ENCODE results near the gene ABCC1.
"Not testable (repeated sequence)": the region's sequence is repeated elsewhere in the genome, so short reads cannot be mapped to it uniquely, and the experiment has no call there.

Gene ABCC1

DNA sequence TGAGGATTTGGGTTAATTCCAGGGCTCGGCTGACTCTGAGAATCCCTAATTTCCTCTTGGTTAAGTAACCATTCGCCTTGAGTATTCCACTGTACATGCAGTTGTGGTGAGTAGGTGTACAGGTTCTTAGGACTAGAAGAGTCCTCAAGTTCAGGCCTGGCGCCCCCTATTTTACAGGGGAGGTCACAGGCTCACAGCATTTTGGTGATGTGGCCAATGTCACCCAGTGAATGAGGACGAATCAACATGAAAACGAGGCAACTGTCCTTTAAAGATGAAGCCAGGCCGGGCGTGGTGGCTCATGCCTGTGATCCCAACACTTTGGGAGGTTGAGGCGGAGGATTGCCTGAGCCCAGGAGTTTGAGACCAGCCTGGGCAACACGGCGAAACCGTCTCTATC, 218.5 kb downstream of the ABCC1 start:
- Mint-ChIP-seq H3K4me3 (no peak overlapping the region), H3K9me3 (peaks cover 0 to 5% of the 10 kb centered on the region in 2 donors), H3K27ac (no peak overlapping the region), H3K4me1 (no peaks in the 10 kb centered on the region), H3K27me3 (no peaks in the 10 kb centered on the region)
- ATAC-seq (no peak), DNase-seq (no peak)

GRCh38 chr16:16168431-16168830, 219.0 kb downstream of the ABCC1 start:
- Mint-ChIP-seq H3K27me3 (no peaks in the 10 kb centered on the region), H3K27ac (no peak overlapping the region), H3K9me3 (peaks cover 0 to 5% of the 10 kb centered on the region in 2 donors), H3K4me3 (no peak overlapping the region), H3K4me1 (no peaks in the 10 kb centered on the region)
- no peak for ATAC-seq
- DNase-seq, result no peak

- H3K27me3 Mint-ChIP-seq, result no peaks in the 10 kb centered on the region
- H3K4me1 Mint-ChIP-seq, result no peaks in the 10 kb centered on the region
- ATAC-seq (no peak), DNase-seq (no peak)
- H3K4me3 Mint-ChIP-seq, result no peak overlapping the region
- no peak overlapping the region for H3K27ac Mint-ChIP-seq
- H3K9me3 Mint-ChIP-seq, result peaks cover 0 to 5% of the 10 kb centered on the region in 2 donors
Measured at GRCh38 chr16:16169615-16170014, 220.2 kb downstream of the ABCC1 start.

- Mint-ChIP-seq H3K27ac (peak overlapping the region in 1 of 2 donors; percentile 1), H3K4me1 (no peaks in the 10 kb centered on the region), H3K9me3 (peaks cover 8 to 12% of the 10 kb centered on the region in 2 donors), H3K27me3 (no peaks in the 10 kb centered on the region), H3K4me3 (no peak overlapping the region)
- DNase-seq, result no peak
- ATAC-seq, result peak; percentile 68
Measured at GRCh38 chr16:16171332-16171919, 222.0 kb downstream of the ABCC1 start.

DNA sequence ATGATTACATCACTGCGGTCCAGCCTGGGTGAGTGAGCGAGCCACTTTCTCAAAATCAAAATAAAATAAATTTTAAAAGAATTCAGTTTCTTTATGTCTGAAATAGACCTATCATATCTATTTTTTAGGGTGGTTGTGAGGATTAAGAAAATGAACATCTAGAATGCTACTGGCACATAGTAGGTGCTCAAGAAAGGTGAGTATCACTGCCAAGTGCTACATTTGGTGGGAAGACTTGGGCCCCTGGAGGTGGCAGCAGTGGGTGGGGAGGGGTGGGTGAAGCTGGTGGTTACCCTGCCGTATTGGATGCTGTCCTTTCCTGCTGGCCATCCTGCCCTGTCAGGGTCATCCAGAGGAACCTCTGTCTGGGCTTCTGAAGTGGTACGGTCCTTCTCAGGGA, 223.6 kb downstream of the ABCC1 start:
- ATAC-seq, result no peak
- H3K27ac Mint-ChIP-seq, result peak overlapping the region in 1 of 2 donors; percentile 23

DNA sequence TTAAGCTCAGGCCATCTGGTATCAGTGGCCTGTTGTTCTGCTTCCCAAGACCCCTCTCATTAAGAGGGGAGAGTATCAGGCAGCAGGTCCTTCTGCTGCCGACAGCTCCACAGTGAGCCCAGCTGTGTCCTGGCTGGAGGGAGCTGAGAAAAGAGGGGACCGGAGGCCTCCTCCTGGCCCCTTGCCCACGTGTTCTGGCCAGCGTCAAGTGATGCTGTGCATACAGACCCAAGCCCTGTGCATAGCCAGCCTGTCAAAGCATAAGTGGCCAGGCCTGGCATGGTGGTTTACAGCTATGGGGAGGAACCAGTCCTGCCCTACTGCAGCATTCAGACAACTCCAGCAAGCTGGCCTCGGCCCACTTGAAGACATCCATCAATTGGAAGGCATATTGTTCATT, 225.9 kb downstream of the ABCC1 start:
- Mint-ChIP-seq H3K4me3 (no peak overlapping the region), H3K27me3 (no peaks in the 10 kb centered on the region), H3K4me1 (no peaks in the 10 kb centered on the region), H3K27ac (no peak overlapping the region), H3K9me3 (peaks cover 9 to 12% of the 10 kb centered on the region in 2 donors)
- DNase-seq (no peak), ATAC-seq (no peak)

More for the DNA sequence above, 223.6 kb downstream of the ABCC1 start:
- Mint-ChIP-seq H3K9me3 (peaks cover 9 to 12% of the 10 kb centered on the region in 2 donors), H3K27me3 (no peaks in the 10 kb centered on the region), H3K4me3 (no peak overlapping the region), H3K4me1 (no peaks in the 10 kb centered on the region)
- DNase-seq, result no peak

GRCh38 chr16:16176328-16176727, 226.9 kb downstream of the ABCC1 start:
- H3K27me3 Mint-ChIP-seq, result no peaks in the 10 kb centered on the region
- DNase-seq, result no peak
- H3K9me3 Mint-ChIP-seq, result peaks cover 9 to 11% of the 10 kb centered on the region in 2 donors
- H3K4me1 Mint-ChIP-seq, result no peaks in the 10 kb centered on the region
- ATAC-seq, result no peak
- H3K27ac Mint-ChIP-seq, result no peak overlapping the region
- no peak overlapping the region for H3K4me3 Mint-ChIP-seq

DNA sequence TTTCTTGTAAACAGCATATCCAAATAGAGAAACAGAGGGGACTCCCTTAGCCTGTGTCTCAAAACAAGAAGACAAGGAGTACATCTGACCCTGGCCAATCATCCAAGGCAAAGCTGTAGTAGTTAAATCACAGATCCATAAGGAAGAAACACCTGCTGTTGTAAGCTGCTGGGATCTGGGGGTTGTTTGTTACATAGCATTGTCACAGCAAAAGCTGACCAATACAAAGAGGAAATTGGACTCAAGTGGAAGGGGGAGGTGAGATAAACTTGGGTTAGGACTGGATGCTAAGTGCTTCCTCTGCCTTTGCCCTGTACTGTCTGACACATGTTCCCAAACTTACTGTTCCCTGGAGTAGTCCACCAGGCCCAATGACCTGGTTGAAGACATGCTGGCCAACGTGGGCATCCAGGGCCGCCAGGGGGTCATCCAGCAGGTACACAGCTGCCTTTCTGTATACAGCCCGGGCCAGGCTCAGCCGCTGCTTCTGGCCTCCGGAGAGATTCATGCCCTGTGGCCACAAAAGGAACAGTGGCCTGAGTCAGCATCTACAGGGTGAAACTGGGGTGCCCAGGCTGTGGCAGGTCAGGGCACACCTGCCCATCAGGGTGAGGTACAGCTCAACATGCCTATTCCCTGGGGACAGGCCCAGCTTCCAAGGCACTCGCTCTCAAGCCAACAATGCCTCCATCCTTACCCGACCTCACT, 229.2 kb downstream of the ABCC1 start:
- Mint-ChIP-seq H3K4me3 (no peak overlapping the region), H3K27ac (no peak overlapping the region), H3K4me1 (no peaks in the 10 kb centered on the region), H3K27me3 (no peaks in the 10 kb centered on the region), H3K9me3 (peaks cover 8 to 9% of the 10 kb centered on the region in 2 donors)
- DNase-seq (no peak), ATAC-seq (no peak)

GRCh38 chr16:16181748-16182147, 232.3 kb downstream of the ABCC1 start:
- H3K4me3 Mint-ChIP-seq, DNase-seq, ATAC-seq, H3K27me3 Mint-ChIP-seq, H3K27ac Mint-ChIP-seq, H3K4me1 Mint-ChIP-seq, H3K9me3 Mint-ChIP-seq: not testable (repeated sequence)

DNA sequence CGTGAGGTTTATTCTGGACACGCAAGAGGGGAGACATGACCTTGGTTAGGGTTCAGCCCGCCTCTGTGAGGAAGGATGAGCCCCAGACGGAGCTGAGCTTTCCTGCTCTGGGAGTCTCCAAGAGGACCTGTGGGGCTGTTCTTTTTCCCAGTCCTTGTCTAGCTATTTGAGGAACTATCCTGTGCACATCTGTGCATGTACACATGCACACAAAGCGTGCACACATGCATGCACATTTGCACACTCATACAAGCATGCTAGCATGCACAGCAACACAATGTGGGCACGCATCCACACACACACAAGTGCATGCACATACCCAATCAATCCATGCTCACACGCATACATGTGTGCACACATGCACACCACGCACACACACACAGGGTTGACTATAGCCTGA, 233.5 kb downstream of the ABCC1 start:
- no peaks in the 10 kb centered on the region for H3K9me3 Mint-ChIP-seq
- no peaks in the 10 kb centered on the region for H3K27me3 Mint-ChIP-seq
- no peak overlapping the region for H3K27ac Mint-ChIP-seq
- no peaks in the 10 kb centered on the region for H3K4me1 Mint-ChIP-seq
- DNase-seq (no peak), ATAC-seq (no peak)
- no peak overlapping the region for H3K4me3 Mint-ChIP-seq

GRCh38 chr16:16183562-16183961, 234.1 kb downstream of the ABCC1 start:
- Mint-ChIP-seq H3K27me3 (no peaks in the 10 kb centered on the region), H3K4me1 (no peaks in the 10 kb centered on the region), H3K27ac (no peak overlapping the region), H3K9me3 (no peaks in the 10 kb centered on the region), H3K4me3 (no peak overlapping the region)
- no peak for DNase-seq
- ATAC-seq, result no peak

GRCh38 chr16:16184594-16184993, 235.2 kb downstream of the ABCC1 start:
- Mint-ChIP-seq H3K4me1 (no peaks in the 10 kb centered on the region), H3K27ac (no peak overlapping the region), H3K27me3 (no peaks in the 10 kb centered on the region), H3K9me3 (no peaks in the 10 kb centered on the region), H3K4me3 (no peak overlapping the region)
- ATAC-seq, result no peak
- no peak for DNase-seq

DNA sequence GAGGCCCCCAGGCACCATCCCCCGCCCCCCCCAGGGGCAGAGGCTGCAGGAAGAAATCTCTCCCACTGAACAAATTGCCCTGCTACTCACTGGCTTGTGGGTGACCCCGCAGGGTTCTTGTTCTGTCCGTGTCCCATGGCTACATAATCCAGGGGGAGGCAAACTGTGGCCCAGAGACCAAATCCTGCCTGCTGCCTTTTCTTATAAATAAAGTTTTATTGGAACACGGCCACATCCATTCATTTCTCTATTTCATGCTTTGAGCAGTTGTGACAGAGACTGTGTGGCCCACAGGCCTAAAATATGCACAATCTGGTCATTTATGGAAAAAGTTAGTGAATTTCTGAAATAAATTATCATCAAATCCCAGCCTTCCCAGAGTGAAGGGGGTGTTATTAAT, 235.7 kb downstream of the ABCC1 start:
- no peak overlapping the region for H3K27ac Mint-ChIP-seq
- no peaks in the 10 kb centered on the region for H3K4me1 Mint-ChIP-seq
- H3K9me3 Mint-ChIP-seq, result no peaks in the 10 kb centered on the region
- no peaks in the 10 kb centered on the region for H3K27me3 Mint-ChIP-seq
- DNase-seq (no peak), ATAC-seq (no peak)
- no peak overlapping the region for H3K4me3 Mint-ChIP-seq

DNA sequence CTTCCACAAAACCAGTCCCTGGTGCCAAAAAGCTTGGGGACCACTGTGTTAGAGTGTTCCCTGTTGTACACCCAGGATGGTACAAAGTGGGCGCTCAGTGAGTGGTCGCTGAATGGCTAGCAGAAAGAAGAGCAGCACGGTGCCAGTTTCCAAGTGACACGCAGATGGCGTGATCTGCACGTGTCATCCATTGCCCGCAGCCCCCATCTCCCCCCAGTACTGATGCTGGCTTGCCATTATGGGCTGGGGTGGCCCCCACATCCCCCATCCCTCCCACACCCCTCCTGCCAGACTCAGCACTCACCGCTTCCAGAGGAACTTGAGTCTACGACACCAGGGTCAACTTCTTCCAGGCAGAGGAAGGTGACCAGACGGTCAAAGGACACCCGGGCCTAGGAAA, 237.4 kb downstream of the ABCC1 start:
- Mint-ChIP-seq H3K27ac (no peak overlapping the region), H3K9me3 (no peaks in the 10 kb centered on the region), H3K4me1 (no peaks in the 10 kb centered on the region), H3K27me3 (no peaks in the 10 kb centered on the region), H3K4me3 (no peak overlapping the region)
- DNase-seq (no peak), ATAC-seq (no peak)

DNA sequence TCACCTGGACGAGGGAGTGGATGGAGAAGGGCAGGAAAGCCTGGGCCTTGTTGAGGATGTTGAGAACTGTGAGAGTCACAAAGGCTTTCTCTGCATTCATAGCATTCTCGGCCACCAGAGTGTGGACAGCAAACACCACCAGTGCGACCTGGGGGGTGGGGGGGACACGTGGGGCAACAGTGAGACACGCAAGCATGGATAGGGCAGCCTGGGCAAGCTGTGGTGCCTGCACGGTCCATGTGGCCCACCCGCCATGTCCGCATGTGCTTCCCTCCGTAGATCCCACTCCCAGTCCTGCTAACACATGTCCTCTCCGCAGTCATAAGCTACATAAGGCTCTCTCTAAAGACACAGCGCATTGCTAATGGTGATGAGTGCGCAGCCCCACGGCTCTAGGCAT, 239.4 kb downstream of the ABCC1 start:
- ATAC-seq (no peak), DNase-seq (no peak)
- Mint-ChIP-seq H3K9me3 (no peaks in the 10 kb centered on the region), H3K4me3 (no peak overlapping the region), H3K4me1 (no peaks in the 10 kb centered on the region), H3K27ac (no peak overlapping the region), H3K27me3 (no peaks in the 10 kb centered on the region)

GRCh38 chr16:16189842-16190241, 240.4 kb downstream of the ABCC1 start:
- H3K27me3 Mint-ChIP-seq, result no peaks in the 10 kb centered on the region

GRCh38 chr16:16190546-16190945, 241.1 kb downstream of the ABCC1 start:
- H3K4me3 Mint-ChIP-seq, result no peak overlapping the region
- H3K4me1 Mint-ChIP-seq, result no peaks in the 10 kb centered on the region
- H3K27me3 Mint-ChIP-seq, result no peaks in the 10 kb centered on the region
- no peaks in the 10 kb centered on the region for H3K9me3 Mint-ChIP-seq
- H3K27ac Mint-ChIP-seq, result no peak overlapping the region
- DNase-seq, result no peak
- ATAC-seq, result no peak

More at GRCh38 chr16:16189842-16190241, 240.4 kb downstream of the ABCC1 start:
- no peaks in the 10 kb centered on the region for H3K4me1 Mint-ChIP-seq
- ATAC-seq, result no peak
- no peaks in the 10 kb centered on the region for H3K9me3 Mint-ChIP-seq
- no peak overlapping the region for H3K27ac Mint-ChIP-seq
- DNase-seq, result no peak
- no peak overlapping the region for H3K4me3 Mint-ChIP-seq
